Forelimb muscle (tissue), 1 donor: ENCODE measurements around the gene PLA2G12B. TPM values are rescaled to one million over a fixed set of nuclear protein-coding genes. Genes with fewer than 3 reads are reported as not detected.
"Not testable (repeated sequence)": the region's sequence is repeated elsewhere in the genome, so short reads cannot be mapped to it uniquely, and the experiment has no call there.

Experiments used
- DNase-seq: peaks from one replicate; pipeline ENCODE4 v3.0.0-alpha.2; 2013; ENCODE audit warnings: low read depth
- polyA plus RNA-seq: library from polyadenylated mRNA; unstranded; fragments of 120-200 nt; gene quantifications from one replicate; pipeline ENCODE4 v1.2.1, GENCODE V29; 2013; ENCODE audit not compliant: insufficient read length

Gene PLA2G12B
- polyA plus RNA-seq, 1 donor: 0.16 TPM

GRCh38 chr10:72935361-72935760 lies 19.2 kb downstream of the PLA2G12B start:
- DNase-seq: no peak

GRCh38 chr10:72932259-72933015 lies 22.2 kb downstream of the PLA2G12B start:
- DNase-seq: no peak

GRCh38 chr10:72930276-72930675 lies 24.3 kb downstream of the PLA2G12B start:
- peak; percentile 2 for DNase-seq

- no peak for DNase-seq
Measured at GRCh38 chr10:72928798-72929197, 25.8 kb downstream of the PLA2G12B start.

- no peak for DNase-seq
Measured at GRCh38 chr10:72927485-72927884, 27.1 kb downstream of the PLA2G12B start.

- DNase-seq: no peak
Measured at GRCh38 chr10:72925951-72926465, 28.6 kb downstream of the PLA2G12B start.

- DNase-seq: no peak
Measured at GRCh38 chr10:72924351-72924750, 30.3 kb downstream of the PLA2G12B start.

GRCh38 chr10:72921147-72921683 lies 33.4 kb downstream of the PLA2G12B start:
- not testable (repeated sequence) for DNase-seq

- no peak for DNase-seq
Measured at GRCh38 chr10:72918352-72918751, 36.3 kb downstream of the PLA2G12B start.

- not testable (repeated sequence) for DNase-seq
Measured at GRCh38 chr10:72917803-72918332, 36.7 kb downstream of the PLA2G12B start.

- DNase-seq: not testable (repeated sequence)
Measured at GRCh38 chr10:72917201-72917600, 37.4 kb downstream of the PLA2G12B start.

GRCh38 chr10:72913287-72913686 lies 41.3 kb downstream of the PLA2G12B start:
- no peak for DNase-seq

- no peak for DNase-seq
Measured at GRCh38 chr10:72912736-72913135, 41.9 kb downstream of the PLA2G12B start.

- DNase-seq: no peak
Measured at GRCh38 chr10:72911758-72912157, 42.8 kb downstream of the PLA2G12B start.

- no peak for DNase-seq
Measured at GRCh38 chr10:72910705-72911104, 43.9 kb downstream of the PLA2G12B start.

GRCh38 chr10:72906446-72906845 lies 48.2 kb downstream of the PLA2G12B start:
- DNase-seq: no peak

GRCh38 chr10:72904806-72905205 lies 49.8 kb downstream of the PLA2G12B start:
- DNase-seq: no peak

GRCh38 chr10:72903941-72904446 lies 50.6 kb downstream of the PLA2G12B start:
- not testable (repeated sequence) for DNase-seq

- DNase-seq: no peak
Measured at GRCh38 chr10:72899545-72899944, 55.1 kb downstream of the PLA2G12B start.

- no peak for DNase-seq
Measured at GRCh38 chr10:72898616-72899015, 56.0 kb downstream of the PLA2G12B start.

GRCh38 chr10:72895236-72895850 lies 59.3 kb downstream of the PLA2G12B start:
- no peak for DNase-seq

GRCh38 chr10:72893136-72893798 lies 61.3 kb downstream of the PLA2G12B start, which contains the start of gene OIT3:
TSS of gene OIT3 (plus strand) at chr10:72893739. CDS start at chr10:72893799, 60 bp downstream.
- DNase-seq: no peak
